Measurements from ENCODE around the gene YIF1A.

GRCh38 chr11:66330931-66331330 is 42.0 kb upstream of the YIF1A start:
- TF ChIP-seq, protein P1, sequence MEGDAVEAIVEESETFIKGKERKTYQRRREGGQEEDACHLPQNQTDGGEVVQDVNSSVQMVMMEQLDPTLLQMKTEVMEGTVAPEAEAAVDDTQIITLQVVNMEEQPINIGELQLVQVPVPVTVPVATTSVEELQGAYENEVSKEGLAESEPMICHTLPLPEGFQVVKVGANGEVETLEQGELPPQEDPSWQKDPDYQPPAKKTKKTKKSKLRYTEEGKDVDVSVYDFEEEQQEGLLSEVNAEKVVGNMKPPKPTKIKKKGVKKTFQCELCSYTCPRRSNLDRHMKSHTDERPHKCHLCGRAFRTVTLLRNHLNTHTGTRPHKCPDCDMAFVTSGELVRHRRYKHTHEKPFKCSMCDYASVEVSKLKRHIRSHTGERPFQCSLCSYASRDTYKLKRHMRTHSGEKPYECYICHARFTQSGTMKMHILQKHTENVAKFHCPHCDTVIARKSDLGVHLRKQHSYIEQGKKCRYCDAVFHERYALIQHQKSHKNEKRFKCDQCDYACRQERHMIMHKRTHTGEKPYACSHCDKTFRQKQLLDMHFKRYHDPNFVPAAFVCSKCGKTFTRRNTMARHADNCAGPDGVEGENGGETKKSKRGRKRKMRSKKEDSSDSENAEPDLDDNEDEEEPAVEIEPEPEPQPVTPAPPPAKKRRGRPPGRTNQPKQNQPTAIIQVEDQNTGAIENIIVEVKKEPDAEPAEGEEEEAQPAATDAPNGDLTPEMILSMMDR (IDR thresholded peaks at IDR 0.05) = no peak
- TF ChIP-seq EP300 (IDR thresholded peaks at IDR 0.05; ENCODE audit: low read depth) = no peak
- TF ChIP-seq POLR2A (IDR thresholded peaks at IDR 0.05) = no peak

All from transverse colon (tissue), 3 donors.